Right atrium auricular region (tissue), 2 donors: ENCODE results near the gene TMEM11. TPM values are rescaled to one million over a fixed set of nuclear protein-coding genes. Genes with fewer than 3 reads are reported as not detected.

Experiments used
- DNase-seq: peaks from one replicate; pipeline ENCODE4 v3.0.0-alpha.2; 2019; ENCODE audit warnings: low spot score
- H3K27ac ChIP-seq, 2 donors: fragments of 200-600 bp; sonication (generic); 1 replicate in 1 of 2; 2 replicates in 1 of 2; pipeline ENCODE4 v1.5.1; 2016 to 2019
- H3K27me3 ChIP-seq, 2 donors: fragments of 200-600 bp; sonication (generic); one replicate each; pipeline versions ENCODE4 v1.5.1 to v1.6.0; 2017 to 2019
- H3K36me3 ChIP-seq: fragments of 200-600 bp; sonication (generic); one replicate; pipeline ENCODE4 v1.5.1; 2016
- H3K4me1 ChIP-seq, 2 donors: fragments of 200-600 bp; sonication (generic); one replicate each; pipeline versions ENCODE4 v1.5.1 to v1.6.0; 2017 to 2019
- H3K4me3 ChIP-seq, 2 donors: fragments of 200-600 bp; sonication (generic); 1 replicate in 1 of 2; 2 replicates in 1 of 2; pipeline ENCODE4 v1.5.1; 2017 to 2019; ENCODE audit warnings: mild to moderate bottlenecking in 1 of 2, moderate library complexity in 1 of 2
- H3K9me3 ChIP-seq, 2 donors: fragments of 200-600 bp; sonication (generic); one replicate each; pipeline ENCODE4 v1.5.1; 2019
- total RNA-seq, 2 donors: library from RNA; depleted of rRNA; stranded (reverse); fragments of >200 nt; gene quantifications; one replicate each; pipeline ENCODE4 v1.1.0, GENCODE V29; 2016
- TF ChIP-seq, protein P1 (sequence below), 2 donors: fragments of 200-600 bp; sonication (generic); IDR thresholded peaks; one replicate each; pipeline ENCODE4 v1.5.1; 2019; ENCODE audit warnings: antibody characterized with exemption in 2 of 2

The TMEM11 gene
- total RNA-seq, 2 donors from 2014 or later, result 25.5 to 27.2 TPM

DNA sequence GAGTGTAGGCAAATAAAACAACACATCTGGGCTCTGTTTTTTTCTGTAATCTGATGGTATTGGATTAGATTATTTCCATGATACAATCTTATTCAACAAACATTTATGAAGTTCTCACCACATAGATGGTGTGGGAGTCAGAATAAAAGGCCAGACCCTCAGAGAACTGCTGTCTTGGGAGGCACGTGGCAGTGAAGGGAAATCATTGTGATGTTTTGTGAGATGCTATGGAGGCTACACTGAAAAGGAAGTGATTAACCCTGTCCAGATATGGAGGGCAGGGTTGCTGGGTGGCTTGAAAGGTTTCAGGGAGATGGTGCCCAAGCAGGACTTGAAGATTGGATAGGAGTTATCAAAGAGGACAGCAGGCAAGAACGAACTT is 51.6 kb downstream of the TMEM11 start:
- no peaks in the 10 kb centered on the region for H3K27me3 ChIP-seq
- no peaks in the 10 kb centered on the region for H3K36me3 ChIP-seq
- DNase-seq, result no peak
- peak overlapping the region; percentile 34 to 59 for H3K27ac ChIP-seq
- peaks cover 0 to 60% of the 10 kb centered on the region in 2 donors for H3K4me1 ChIP-seq
- no peak overlapping the region for H3K4me3 ChIP-seq
- H3K9me3 ChIP-seq, result no peaks in the 10 kb centered on the region
- TF ChIP-seq, protein P1, sequence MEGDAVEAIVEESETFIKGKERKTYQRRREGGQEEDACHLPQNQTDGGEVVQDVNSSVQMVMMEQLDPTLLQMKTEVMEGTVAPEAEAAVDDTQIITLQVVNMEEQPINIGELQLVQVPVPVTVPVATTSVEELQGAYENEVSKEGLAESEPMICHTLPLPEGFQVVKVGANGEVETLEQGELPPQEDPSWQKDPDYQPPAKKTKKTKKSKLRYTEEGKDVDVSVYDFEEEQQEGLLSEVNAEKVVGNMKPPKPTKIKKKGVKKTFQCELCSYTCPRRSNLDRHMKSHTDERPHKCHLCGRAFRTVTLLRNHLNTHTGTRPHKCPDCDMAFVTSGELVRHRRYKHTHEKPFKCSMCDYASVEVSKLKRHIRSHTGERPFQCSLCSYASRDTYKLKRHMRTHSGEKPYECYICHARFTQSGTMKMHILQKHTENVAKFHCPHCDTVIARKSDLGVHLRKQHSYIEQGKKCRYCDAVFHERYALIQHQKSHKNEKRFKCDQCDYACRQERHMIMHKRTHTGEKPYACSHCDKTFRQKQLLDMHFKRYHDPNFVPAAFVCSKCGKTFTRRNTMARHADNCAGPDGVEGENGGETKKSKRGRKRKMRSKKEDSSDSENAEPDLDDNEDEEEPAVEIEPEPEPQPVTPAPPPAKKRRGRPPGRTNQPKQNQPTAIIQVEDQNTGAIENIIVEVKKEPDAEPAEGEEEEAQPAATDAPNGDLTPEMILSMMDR (IDR thresholded peaks at IDR 0.05), result no peak

GRCh38 chr17:21161498-21162393 is 52.2 kb downstream of the TMEM11 start:
- Histone ChIP-seq H3K4me1 (peaks cover 0 to 54% of the 10 kb centered on the region in 2 donors), H3K27ac (peak overlapping the region; percentile 34 to 59), H3K4me3 (no peak overlapping the region), H3K27me3 (no peaks in the 10 kb centered on the region), H3K9me3 (no peaks in the 10 kb centered on the region), H3K36me3 (no peaks in the 10 kb centered on the region)
- TF ChIP-seq, protein P1 (IDR thresholded peaks at IDR 0.05), result no peak
- no peak for DNase-seq

- no peaks in the 10 kb centered on the region for H3K36me3 ChIP-seq
- DNase-seq, result no peak
- no peak overlapping the region for H3K27ac ChIP-seq
- H3K27me3 ChIP-seq, result no peaks in the 10 kb centered on the region
- TF ChIP-seq, protein P1 (IDR thresholded peaks at IDR 0.05), result no peak
- H3K9me3 ChIP-seq, result no peaks in the 10 kb centered on the region
- H3K4me1 ChIP-seq, result peaks cover 0 to 41% of the 10 kb centered on the region in 2 donors
- no peak overlapping the region for H3K4me3 ChIP-seq
Measured at GRCh38 chr17:21160401-21160800, 53.6 kb downstream of the TMEM11 start.

GRCh38 chr17:21157586-21158370 is 56.2 kb downstream of the TMEM11 start:
- Histone ChIP-seq H3K36me3 (no peaks in the 10 kb centered on the region), H3K27ac (no peak overlapping the region), H3K27me3 (no peaks in the 10 kb centered on the region), H3K4me3 (no peak overlapping the region), H3K9me3 (no peaks in the 10 kb centered on the region), H3K4me1 (peaks cover 0 to 18% of the 10 kb centered on the region in 2 donors)
- DNase-seq, result no peak
- TF ChIP-seq, protein P1 (IDR thresholded peaks at IDR 0.05), result no peak

GRCh38 chr17:21152731-21153130 is 61.2 kb downstream of the TMEM11 start:
- Histone ChIP-seq H3K27ac (no peak overlapping the region), H3K4me3 (no peak overlapping the region), H3K9me3 (peaks cover 0 to 9% of the 10 kb centered on the region in 2 donors), H3K4me1 (no peaks in the 10 kb centered on the region), H3K27me3 (no peaks in the 10 kb centered on the region), H3K36me3 (no peaks in the 10 kb centered on the region)
- no peak for DNase-seq
- TF ChIP-seq, protein P1 (IDR thresholded peaks at IDR 0.05), result no peak
